HCT116 (cell line): Measurements from ENCODE around the gene NMNAT3.

Experiments
- EGR1 ChIP-seq: IDR thresholded peaks from 2 replicates; pipeline ENCODE4 v1.6.1; 2012; ENCODE audit warnings: low read depth
- EZH2 ChIP-seq: fragments of 200-600 bp; sonication (generic); IDR thresholded peaks from 2 replicates; pipeline ENCODE4 v1.6.1; 2017; ENCODE audit warnings: antibody characterized with exemption, mixed run types
- POLR2A ChIP-seq: IDR thresholded peaks from 2 replicates; pipeline ENCODE4 v1.7.0; 2011; ENCODE audit warnings: borderline replicate concordance; ENCODE audit not compliant: insufficient read depth, insufficient read length; ENCODE audit errors: extremely low read depth
- POLR2AphosphoS5 ChIP-seq: IDR thresholded peaks from 2 replicates; pipeline ENCODE4 v1.6.1; 2011; ENCODE audit warnings: mild to moderate bottlenecking, low read depth, low read length, moderate library complexity
- RAD21 ChIP-seq: IDR thresholded peaks from 2 replicates; pipeline ENCODE4 v1.6.1; 2012; ENCODE audit warnings: low read depth, mild to moderate bottlenecking
- SP1 ChIP-seq: IDR thresholded peaks from 2 replicates; pipeline ENCODE4 v1.6.1; 2012; ENCODE audit warnings: low read depth
- SRF ChIP-seq: IDR thresholded peaks from 2 replicates; pipeline ENCODE4 v1.6.1; 2012; ENCODE audit warnings: low read depth
- YY1 ChIP-seq: IDR thresholded peaks from 2 replicates; pipeline ENCODE4 v1.6.1; 2011; ENCODE audit warnings: low read length, low read depth, moderate library complexity, mild to moderate bottlenecking; ENCODE audit not compliant: insufficient replicate concordance; ENCODE audit errors: extremely low read depth
- ZNF274 ChIP-seq: fragments of 200-500 bp; sonication (Bioruptor generic); IDR thresholded peaks from 2 replicates; pipeline ENCODE4 v1.6.1; 2014; ENCODE audit warnings: mild to moderate bottlenecking, low read depth, low read length, inconsistent platforms
- TF ChIP-seq, protein P1 (sequence below), 3 experiments: fragments of 200-600 bp in 1 of 3; sonication (generic) in 1 of 3; IDR thresholded peaks in 2 of 3; conservative IDR thresholded peaks in 1 of 3; 2 replicates each; pipeline ENCODE4 v1.5.1; 2012 to 2017; ENCODE audit warnings: low read depth in 2 of 3, low read length in 2 of 3, antibody characterized with exemption in 1 of 3, borderline replicate concordance in 1 of 3, control low read depth in 1 of 3, mild to moderate bottlenecking in 1 of 3, mixed read lengths in 1 of 3, mixed run types in 1 of 3, moderate library complexity in 1 of 3; ENCODE audit not compliant: insufficient read depth in 1 of 3
- TF ChIP-seq, protein P2 (sequence below): IDR thresholded peaks from 2 replicates; pipeline ENCODE4 v1.6.1; 2012; ENCODE audit warnings: low read depth
- TF ChIP-seq, protein P3 (sequence below): IDR thresholded peaks from 2 replicates; pipeline ENCODE4 v1.6.1; 2012

DNA sequence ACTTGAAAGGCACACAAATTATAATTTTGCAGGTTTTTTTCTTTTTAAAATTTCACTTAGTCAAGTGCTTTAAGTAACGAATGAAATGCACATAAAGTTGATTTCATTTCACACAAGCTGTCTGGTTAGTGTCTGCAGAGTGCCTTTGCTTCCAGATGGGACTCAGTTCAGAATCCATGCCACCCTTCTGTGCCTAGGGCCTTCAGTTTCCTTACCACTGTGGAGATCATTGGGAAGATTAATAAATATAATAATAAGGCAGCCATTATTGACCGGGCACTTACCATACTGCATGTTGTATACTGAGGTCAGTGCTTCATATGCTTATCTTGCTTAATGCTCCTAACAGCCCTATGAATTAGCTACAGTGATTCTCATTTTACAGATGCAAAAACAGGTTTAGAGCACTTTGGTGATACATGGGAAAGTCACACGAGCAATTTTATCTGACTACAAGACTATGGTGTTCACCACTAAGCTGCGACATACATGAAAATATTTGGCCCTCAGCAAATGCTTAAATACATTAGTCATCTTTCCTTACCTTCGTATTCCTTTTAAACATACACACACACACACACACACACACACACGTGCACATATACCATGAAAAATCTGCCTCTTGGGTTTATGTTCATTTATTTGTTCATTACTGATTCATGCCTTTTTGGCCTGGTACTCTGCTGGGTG, 3.1 kb downstream of the NMNAT3 start:
- no peak for TF ChIP-seq EZH2
- TF ChIP-seq, protein P1, sequence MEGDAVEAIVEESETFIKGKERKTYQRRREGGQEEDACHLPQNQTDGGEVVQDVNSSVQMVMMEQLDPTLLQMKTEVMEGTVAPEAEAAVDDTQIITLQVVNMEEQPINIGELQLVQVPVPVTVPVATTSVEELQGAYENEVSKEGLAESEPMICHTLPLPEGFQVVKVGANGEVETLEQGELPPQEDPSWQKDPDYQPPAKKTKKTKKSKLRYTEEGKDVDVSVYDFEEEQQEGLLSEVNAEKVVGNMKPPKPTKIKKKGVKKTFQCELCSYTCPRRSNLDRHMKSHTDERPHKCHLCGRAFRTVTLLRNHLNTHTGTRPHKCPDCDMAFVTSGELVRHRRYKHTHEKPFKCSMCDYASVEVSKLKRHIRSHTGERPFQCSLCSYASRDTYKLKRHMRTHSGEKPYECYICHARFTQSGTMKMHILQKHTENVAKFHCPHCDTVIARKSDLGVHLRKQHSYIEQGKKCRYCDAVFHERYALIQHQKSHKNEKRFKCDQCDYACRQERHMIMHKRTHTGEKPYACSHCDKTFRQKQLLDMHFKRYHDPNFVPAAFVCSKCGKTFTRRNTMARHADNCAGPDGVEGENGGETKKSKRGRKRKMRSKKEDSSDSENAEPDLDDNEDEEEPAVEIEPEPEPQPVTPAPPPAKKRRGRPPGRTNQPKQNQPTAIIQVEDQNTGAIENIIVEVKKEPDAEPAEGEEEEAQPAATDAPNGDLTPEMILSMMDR (IDR thresholded peaks at IDR 0.05 in 2 of 3, conservative IDR thresholded peaks at IDR 0.05 in 1 of 3; ENCODE audit: borderline replicate concordance in 1 of 3, insufficient read depth in 1 of 3, low read depth in 2 of 3, low read length in 2 of 3), result no peak
- no peak for TF ChIP-seq SP1
- TF ChIP-seq POLR2AphosphoS5, result no peak
- no peak for TF ChIP-seq SRF
- TF ChIP-seq, protein P2, sequence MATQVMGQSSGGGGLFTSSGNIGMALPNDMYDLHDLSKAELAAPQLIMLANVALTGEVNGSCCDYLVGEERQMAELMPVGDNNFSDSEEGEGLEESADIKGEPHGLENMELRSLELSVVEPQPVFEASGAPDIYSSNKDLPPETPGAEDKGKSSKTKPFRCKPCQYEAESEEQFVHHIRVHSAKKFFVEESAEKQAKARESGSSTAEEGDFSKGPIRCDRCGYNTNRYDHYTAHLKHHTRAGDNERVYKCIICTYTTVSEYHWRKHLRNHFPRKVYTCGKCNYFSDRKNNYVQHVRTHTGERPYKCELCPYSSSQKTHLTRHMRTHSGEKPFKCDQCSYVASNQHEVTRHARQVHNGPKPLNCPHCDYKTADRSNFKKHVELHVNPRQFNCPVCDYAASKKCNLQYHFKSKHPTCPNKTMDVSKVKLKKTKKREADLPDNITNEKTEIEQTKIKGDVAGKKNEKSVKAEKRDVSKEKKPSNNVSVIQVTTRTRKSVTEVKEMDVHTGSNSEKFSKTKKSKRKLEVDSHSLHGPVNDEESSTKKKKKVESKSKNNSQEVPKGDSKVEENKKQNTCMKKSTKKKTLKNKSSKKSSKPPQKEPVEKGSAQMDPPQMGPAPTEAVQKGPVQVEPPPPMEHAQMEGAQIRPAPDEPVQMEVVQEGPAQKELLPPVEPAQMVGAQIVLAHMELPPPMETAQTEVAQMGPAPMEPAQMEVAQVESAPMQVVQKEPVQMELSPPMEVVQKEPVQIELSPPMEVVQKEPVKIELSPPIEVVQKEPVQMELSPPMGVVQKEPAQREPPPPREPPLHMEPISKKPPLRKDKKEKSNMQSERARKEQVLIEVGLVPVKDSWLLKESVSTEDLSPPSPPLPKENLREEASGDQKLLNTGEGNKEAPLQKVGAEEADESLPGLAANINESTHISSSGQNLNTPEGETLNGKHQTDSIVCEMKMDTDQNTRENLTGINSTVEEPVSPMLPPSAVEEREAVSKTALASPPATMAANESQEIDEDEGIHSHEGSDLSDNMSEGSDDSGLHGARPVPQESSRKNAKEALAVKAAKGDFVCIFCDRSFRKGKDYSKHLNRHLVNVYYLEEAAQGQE, result no peak
- TF ChIP-seq RAD21, result no peak
- TF ChIP-seq YY1, result no peak
- no peak for TF ChIP-seq ZNF274
- TF ChIP-seq POLR2A, result no peak
- TF ChIP-seq, protein P3, sequence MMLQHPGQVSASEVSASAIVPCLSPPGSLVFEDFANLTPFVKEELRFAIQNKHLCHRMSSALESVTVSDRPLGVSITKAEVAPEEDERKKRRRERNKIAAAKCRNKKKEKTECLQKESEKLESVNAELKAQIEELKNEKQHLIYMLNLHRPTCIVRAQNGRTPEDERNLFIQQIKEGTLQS, result no peak
- TF ChIP-seq EGR1, result no peak
